Activated naive CD4-positive, alpha-beta T cell treated with anti-CD3 and anti-CD28 coated beads, Interleukin-2, amount 50 U/mL, for 72 hours (primary cell): ENCODE data around the gene FGGY. TPM values are rescaled to one million over a fixed set of nuclear protein-coding genes. Genes with fewer than 3 reads are reported as not detected.
A peak's percentile ranks its signal among the peaks of the same experiment; 100 is the strongest.

Experiments
- ATAC-seq, 2 donors: fragments of 150-1000 bp; cut with Tn5 transposase; 2 replicates each; pipeline ENCODE4 v1.10.0; 2021; ENCODE audit warnings: mild to moderate bottlenecking in 2 of 2, moderate library complexity in 2 of 2
- DNase-seq, 2 donors: peaks; one replicate each; pipeline ENCODE4 v3.0.0; 2021 to 2022; ENCODE audit warnings: low spot score in 2 of 2
- H3K27ac Mint-ChIP-seq, 2 donors: one replicate each; pipeline ENCODE4 v1.8.0; 2022; ENCODE audit warnings: mild to moderate bottlenecking in 2 of 2, mixed read lengths in 2 of 2
- H3K36me3 Mint-ChIP-seq, 2 donors: one replicate each; pipeline ENCODE4 v1.8.0; 2022; ENCODE audit warnings: mixed read lengths in 2 of 2
- H3K9me3 Mint-ChIP-seq, 2 donors: one replicate each; pipeline ENCODE4 v1.8.0; 2022; ENCODE audit warnings: mixed read lengths in 2 of 2
- total RNA-seq, 2 donors: library from RNA; stranded (reverse); gene quantifications; one replicate each; pipeline ENCODE4 v1.2.3, GENCODE V29; 2022

Gene FGGY
- total RNA-seq, 2 donors from 2014 or later, result 15.0 to 17.0 TPM

- no peak for DNase-seq
- no peak for ATAC-seq
- Mint-ChIP-seq H3K36me3 (no peaks in the 10 kb centered on the region), H3K9me3 (no peaks in the 10 kb centered on the region), H3K27ac (no peak overlapping the region)
These were observed 111.8 kb downstream of the FGGY start for GRCh38 chr1:59408608-59409240.

DNA sequence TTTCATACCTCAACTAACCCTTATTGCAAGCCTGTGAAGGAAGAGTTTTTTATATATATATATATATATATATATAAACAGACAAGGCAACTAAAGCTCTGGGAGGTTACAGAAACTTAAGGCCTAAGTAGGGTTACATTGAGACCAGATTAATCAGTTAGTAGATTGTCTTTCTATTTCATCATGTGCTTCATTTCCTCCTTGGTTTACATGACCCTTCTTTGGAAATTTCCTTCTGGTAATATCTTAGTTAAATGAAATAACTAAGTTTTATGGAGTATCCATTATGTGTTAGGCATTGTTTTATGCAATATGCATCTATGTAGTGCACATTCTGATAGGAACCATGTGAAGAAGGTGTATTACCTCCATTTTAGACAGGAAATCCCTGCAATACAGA is 112.7 kb downstream of the FGGY start:
- no peaks in the 10 kb centered on the region for H3K9me3 Mint-ChIP-seq
- DNase-seq (no peak), ATAC-seq (no peak)
- no peaks in the 10 kb centered on the region for H3K36me3 Mint-ChIP-seq
- H3K27ac Mint-ChIP-seq, result no peak overlapping the region

DNA sequence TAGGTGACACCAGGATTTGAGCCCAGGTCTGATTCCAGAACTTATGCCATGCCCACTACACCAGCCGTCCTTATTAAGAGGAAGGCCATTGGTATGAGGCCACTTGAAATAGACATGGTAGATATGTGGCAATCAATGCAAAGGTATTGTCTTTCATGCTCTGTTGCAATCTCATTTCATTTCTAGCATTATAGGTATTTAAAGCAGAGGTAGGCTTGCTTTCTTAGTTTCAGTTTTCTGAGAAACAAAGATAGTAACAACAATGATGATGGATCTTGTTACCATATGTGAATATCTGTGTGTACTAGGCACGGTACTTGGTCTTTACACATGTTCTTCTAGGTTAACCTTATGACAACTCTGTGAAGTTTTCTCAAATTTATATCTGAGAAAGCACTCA is 113.1 kb downstream of the FGGY start:
- ATAC-seq, result peak in 1 of 2 donors; percentile 57
- no peak overlapping the region for H3K27ac Mint-ChIP-seq
- DNase-seq, result no peak

DNA sequence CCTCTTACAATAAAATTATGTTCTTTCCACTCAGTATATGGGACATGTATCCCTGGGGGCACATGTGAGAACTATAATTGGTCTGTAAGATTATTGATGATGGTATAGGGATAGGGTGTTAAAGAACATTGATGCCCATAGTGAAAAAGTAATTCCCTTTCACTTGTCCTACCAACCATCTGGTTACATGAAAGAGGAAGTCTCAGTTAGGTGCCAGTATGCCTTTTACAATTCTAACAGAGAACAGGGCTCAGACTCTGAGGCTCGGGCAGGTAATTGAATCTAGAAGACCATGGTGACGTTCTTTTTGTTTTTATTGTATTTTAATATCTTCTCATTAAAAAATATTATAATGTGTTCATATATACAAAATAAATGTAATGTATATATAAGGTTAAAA is 113.6 kb downstream of the FGGY start:
- Mint-ChIP-seq H3K9me3 (no peaks in the 10 kb centered on the region), H3K36me3 (no peaks in the 10 kb centered on the region), H3K27ac (no peak overlapping the region)
- no peak for DNase-seq
- no peak for ATAC-seq

More for the DNA sequence above, 113.1 kb downstream of the FGGY start:
- no peaks in the 10 kb centered on the region for H3K9me3 Mint-ChIP-seq
- H3K36me3 Mint-ChIP-seq, result no peaks in the 10 kb centered on the region

- ATAC-seq (no peak), DNase-seq (no peak)
- Mint-ChIP-seq H3K9me3 (no peaks in the 10 kb centered on the region), H3K27ac (no peak overlapping the region), H3K36me3 (no peaks in the 10 kb centered on the region)
These were observed 114.3 kb downstream of the FGGY start for GRCh38 chr1:59411147-59411546.

DNA sequence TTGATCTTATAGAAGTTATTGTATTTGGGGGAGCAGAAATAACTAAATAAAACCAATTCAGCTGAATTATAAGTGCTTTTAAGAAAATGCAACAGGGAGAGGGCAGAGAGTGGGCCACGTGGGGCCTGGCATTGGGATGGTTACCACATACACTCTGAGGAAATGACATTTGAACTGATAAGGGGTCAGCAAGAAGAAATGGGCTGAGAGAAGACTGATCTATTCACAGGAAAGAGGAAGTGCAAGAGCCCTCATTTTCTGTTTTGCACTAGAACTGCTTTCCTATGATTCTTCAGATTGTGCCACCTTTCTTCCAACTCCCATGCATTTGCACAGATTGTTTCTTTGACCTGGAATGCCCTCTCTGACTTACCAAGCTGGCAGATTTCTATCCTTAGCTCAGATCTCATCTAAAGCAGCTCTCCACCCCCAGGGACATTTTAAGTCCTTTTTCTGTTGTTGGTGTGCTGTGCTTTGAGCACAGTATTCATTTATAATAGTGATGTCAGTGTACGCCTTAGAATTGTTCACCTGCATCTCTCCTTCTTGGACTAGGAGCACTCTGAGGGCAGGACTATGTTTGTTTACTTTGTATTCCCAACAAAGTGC is 115.9 kb downstream of the FGGY start:
- H3K27ac Mint-ChIP-seq, result no peak overlapping the region
- ATAC-seq, result no peak
- no peaks in the 10 kb centered on the region for H3K36me3 Mint-ChIP-seq
- H3K9me3 Mint-ChIP-seq, result no peaks in the 10 kb centered on the region
- no peak for DNase-seq

DNA sequence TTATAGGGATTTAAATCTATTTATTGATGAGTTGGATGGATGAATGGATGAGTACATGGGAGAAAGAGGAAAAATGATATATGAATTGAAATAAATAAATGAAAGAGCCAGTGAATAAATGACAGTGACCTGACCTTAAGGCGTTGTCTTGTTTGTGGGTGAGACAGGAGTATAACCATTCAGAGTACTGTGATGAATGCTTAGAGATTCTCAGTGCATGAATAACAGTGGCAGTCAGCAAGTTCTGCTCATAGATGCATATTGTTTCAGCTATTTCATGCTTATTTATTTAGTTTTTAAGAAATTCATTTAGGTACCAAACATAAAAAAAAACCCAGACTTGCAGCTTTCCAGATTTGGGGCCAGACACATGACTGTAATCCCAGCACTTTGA is 116.4 kb downstream of the FGGY start:
- no peak for ATAC-seq
- H3K27ac Mint-ChIP-seq, result no peak overlapping the region

DNA sequence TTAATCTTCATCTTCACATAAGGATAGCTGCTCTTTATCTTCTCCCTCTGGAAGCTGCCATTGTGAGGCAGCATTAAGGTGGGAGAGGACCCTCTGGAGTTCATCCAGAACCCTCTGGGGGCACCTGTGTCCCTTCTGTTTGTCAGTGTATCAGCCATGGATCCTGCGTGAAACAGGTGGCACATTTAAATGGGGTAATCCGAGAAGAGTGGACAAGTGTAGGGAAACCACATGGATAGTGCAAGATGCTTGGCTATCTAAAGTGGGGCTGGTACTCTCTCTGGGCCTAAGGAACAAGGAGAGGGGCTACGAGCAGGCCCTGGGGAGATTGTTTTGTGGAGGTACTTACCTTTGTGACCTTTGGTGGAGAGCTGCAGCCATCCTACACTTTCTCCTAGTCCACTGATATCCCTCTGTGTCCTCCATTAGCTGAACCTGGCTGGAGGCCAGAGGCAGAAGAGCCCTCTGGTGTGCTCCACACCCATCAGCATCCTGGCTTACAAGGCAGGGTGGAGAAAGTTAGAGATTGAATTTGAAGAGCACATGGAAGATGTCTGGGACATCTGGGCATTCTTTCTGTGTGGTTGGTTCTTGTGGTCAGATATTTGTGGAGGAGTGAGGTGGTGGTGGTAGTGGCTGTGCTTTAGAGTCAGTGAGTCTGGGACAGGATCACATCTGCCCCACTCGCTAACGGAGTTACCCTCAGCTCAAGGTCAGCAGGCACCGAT is 117.7 kb downstream of the FGGY start:
- no peaks in the 10 kb centered on the region for H3K36me3 Mint-ChIP-seq
- no peak for ATAC-seq
- no peaks in the 10 kb centered on the region for H3K9me3 Mint-ChIP-seq

More for the DNA sequence above, 116.4 kb downstream of the FGGY start:
- no peaks in the 10 kb centered on the region for H3K36me3 Mint-ChIP-seq
- no peaks in the 10 kb centered on the region for H3K9me3 Mint-ChIP-seq
- DNase-seq, result no peak

GRCh38 chr1:59415286-59415850 is 118.5 kb downstream of the FGGY start:
- Mint-ChIP-seq H3K9me3 (no peaks in the 10 kb centered on the region), H3K27ac (no peak overlapping the region), H3K36me3 (no peaks in the 10 kb centered on the region)
- no peak for ATAC-seq
- DNase-seq, result no peak

More for the DNA sequence above, 117.7 kb downstream of the FGGY start:
- DNase-seq, result no peak
- H3K27ac Mint-ChIP-seq, result no peak overlapping the region

DNA sequence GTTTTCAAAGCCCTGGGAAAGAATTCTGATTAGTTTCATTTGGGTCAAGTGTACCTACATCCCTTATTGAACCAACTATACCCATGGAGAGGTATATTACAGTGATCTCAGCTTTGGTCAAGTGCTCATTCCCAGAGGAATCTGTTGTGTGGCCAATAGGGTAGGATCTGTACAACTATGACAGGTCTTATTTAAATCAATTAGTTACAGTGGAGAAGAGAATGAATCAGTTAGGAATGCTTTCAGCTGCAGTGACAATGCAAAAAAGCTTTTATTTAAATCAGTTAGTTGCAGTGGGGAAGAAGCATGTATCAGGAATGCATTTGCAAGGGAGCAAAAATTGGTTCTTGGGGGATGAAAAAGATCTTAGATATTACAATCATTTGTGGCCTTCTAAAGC is 119.0 kb downstream of the FGGY start:
- Mint-ChIP-seq H3K36me3 (no peaks in the 10 kb centered on the region), H3K9me3 (no peaks in the 10 kb centered on the region), H3K27ac (no peak overlapping the region)
- DNase-seq (no peak), ATAC-seq (no peak)

- Mint-ChIP-seq H3K36me3 (no peaks in the 10 kb centered on the region), H3K27ac (no peak overlapping the region), H3K9me3 (no peaks in the 10 kb centered on the region)
- no peak for ATAC-seq
- no peak for DNase-seq
These were observed 120.5 kb downstream of the FGGY start for GRCh38 chr1:59417406-59417805.

GRCh38 chr1:59418363-59419144 is 121.7 kb downstream of the FGGY start:
- no peaks in the 10 kb centered on the region for H3K36me3 Mint-ChIP-seq
- no peak for DNase-seq
- no peak for ATAC-seq
- H3K9me3 Mint-ChIP-seq, result no peaks in the 10 kb centered on the region
- no peak overlapping the region for H3K27ac Mint-ChIP-seq

DNA sequence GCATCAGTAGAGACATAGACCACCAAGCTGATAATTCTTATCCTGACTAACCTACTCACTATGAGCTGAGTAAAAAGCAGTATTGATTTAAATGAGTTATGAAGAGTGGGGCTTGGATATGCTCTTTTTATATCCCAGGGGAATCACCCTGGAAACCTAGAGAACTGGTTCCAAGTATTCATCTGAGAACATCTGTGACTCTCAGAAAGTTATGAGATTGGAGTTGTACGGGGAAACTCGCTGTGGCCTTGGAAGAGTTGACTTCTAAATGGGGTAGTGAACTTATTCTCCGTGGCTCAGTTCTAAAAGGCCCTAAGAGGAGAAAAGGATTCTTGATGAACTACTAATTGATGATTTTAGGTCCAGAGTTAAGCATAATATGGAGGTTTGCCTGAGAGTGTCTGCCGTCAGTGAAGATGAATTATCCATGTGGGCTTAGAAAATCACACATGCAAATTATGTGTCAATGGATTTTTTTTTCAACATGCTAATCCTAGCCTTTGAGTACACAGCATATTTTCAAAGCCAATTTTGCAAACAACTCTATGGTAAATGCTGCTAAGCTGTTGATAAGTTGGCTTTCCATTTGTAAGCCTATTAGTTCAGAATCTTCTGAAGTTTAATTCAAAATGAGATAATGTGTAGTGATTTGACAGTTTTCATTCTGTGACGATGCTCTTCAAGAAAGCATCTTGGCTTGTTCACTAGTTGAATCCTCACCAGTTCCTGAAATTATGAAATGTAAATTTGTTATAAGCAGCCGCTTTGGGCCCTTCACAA is 122.7 kb downstream of the FGGY start:
- H3K27ac Mint-ChIP-seq, result no peak overlapping the region
- no peaks in the 10 kb centered on the region for H3K36me3 Mint-ChIP-seq
- H3K9me3 Mint-ChIP-seq, result no peaks in the 10 kb centered on the region
- DNase-seq (no peak), ATAC-seq (no peak)

GRCh38 chr1:59421232-59421920 is 124.5 kb downstream of the FGGY start:
- ATAC-seq (no peak), DNase-seq (no peak)
- H3K36me3 Mint-ChIP-seq, result no peaks in the 10 kb centered on the region
- no peaks in the 10 kb centered on the region for H3K9me3 Mint-ChIP-seq
- H3K27ac Mint-ChIP-seq, result no peak overlapping the region

DNA sequence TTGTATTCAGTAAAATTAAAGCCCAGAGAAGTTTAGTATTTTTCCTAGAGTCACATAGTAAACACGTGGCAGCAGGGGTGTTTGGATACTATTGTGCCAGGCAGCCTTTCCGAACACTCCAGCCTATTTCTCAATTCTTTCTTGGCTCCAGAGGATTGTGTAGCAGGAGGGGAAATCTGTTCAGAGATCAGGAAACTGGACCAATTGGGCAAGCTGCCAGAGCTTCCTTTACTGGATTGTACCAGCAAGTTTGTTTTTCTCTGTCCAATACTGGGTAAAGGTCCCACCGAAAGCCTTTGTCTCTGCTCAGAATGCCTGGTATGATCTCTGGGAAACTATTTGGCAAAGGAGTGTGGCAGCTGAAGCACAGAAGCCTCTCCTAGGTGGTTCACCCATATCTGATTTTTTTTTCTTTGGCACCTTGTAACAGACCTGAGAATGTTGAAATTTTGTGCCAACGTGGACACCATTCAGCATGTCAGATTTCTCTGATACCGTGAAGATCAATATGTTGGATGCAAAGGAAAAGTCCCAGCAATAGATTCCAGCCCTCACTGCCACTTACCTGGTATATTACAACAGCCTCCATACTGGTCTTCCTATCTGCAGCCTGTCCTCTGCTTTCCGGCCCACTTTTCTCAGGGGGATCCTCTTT is 126.2 kb downstream of the FGGY start:
- ATAC-seq (no peak), DNase-seq (no peak)
- Mint-ChIP-seq H3K36me3 (no peaks in the 10 kb centered on the region), H3K9me3 (no peaks in the 10 kb centered on the region), H3K27ac (no peak overlapping the region)
